ENCODE results near the gene SNU13.
"Not testable (repeated sequence)": the region's sequence is repeated elsewhere in the genome, so short reads cannot be mapped to it uniquely, and the experiment has no call there.

The SNU13 gene

GRCh38 chr22:41638748-41639147 lies 49.9 kb downstream of the SNU13 start:
- no peak for TF ChIP-seq ZNF274 (IDR thresholded peaks at IDR 0.05; ENCODE audit: low read depth, low read length)
- no peak overlapping the region for H3K4me3 ChIP-seq (ENCODE audit: low read length)

DNA sequence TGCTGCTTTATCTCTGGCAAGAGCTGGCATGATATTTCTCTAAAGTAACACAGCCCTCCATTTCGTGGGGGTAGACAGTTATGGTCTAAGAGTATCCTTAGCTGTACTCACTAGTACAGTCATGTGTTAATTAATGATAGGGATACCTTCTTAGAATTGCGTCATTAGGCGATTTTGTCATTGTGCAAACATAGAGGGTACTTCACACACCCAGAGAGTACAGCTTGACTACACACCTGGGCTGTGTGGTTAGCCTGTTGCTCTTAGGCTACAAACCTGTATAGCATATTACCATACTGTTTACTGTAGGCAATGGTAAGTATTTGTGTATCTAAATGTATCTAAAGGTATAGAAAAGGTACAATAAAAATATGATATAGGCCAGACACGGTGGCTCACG lies 50.5 kb downstream of the SNU13 start:
- H3K4me3 ChIP-seq (ENCODE audit: low read length): no peak overlapping the region
- no peak for TF ChIP-seq ZNF274 (IDR thresholded peaks at IDR 0.05; ENCODE audit: low read depth, low read length)

- not testable (repeated sequence) for H3K4me3 ChIP-seq (ENCODE audit: low read length)
Observed at GRCh38 chr22:41637623-41638022, 51.0 kb downstream of the SNU13 start.

- H3K4me3 ChIP-seq (ENCODE audit: low read length): no peak overlapping the region
Observed at GRCh38 chr22:41636467-41636866, 52.2 kb downstream of the SNU13 start.

GRCh38 chr22:41634610-41635009 lies 54.1 kb downstream of the SNU13 start:
- not testable (repeated sequence) for H3K4me3 ChIP-seq (ENCODE audit: low read length)

More at GRCh38 chr22:41636467-41636866, 52.2 kb downstream of the SNU13 start:
- no peak for TF ChIP-seq ZNF274 (IDR thresholded peaks at IDR 0.05; ENCODE audit: low read depth, low read length)

GRCh38 chr22:41631615-41632014 lies 57.1 kb downstream of the SNU13 start:
- H3K4me3 ChIP-seq (ENCODE audit: low read length): not testable (repeated sequence)

GRCh38 chr22:41631115-41631514 lies 57.6 kb downstream of the SNU13 start:
- H3K4me3 ChIP-seq (ENCODE audit: low read length): not testable (repeated sequence)

GRCh38 chr22:41625577-41625976 lies 63.1 kb downstream of the SNU13 start:
- TF ChIP-seq ZNF274 (IDR thresholded peaks at IDR 0.05; ENCODE audit: low read depth, low read length): no peak
- no peak overlapping the region for H3K4me3 ChIP-seq (ENCODE audit: low read length)

Measured in GM08714 (cell line).